HG03280 (cell line): ENCODE results near the gene HBP1.
A peak's percentile ranks its signal among the peaks of the same experiment; 100 is the strongest.
"Not testable (repeated sequence)": the region's sequence is repeated elsewhere in the genome, so short reads cannot be mapped to it uniquely, and the experiment has no call there.

Experiments
- ATAC-seq: cut with Tn5 transposase; IDR thresholded peaks from one replicate; pipeline ENCODE4 v1.9.1; 2021; ENCODE audit warnings: mild to moderate bottlenecking, moderate library complexity; ENCODE audit not compliant: unreplicated experiment

HBP1 gene

GRCh38 chr7:107168233-107169119 is at the start of gene HBP1:
TSS of gene HBP1 (plus strand) at chr7:107169003. CDS start at chr7:107179894, 10,891 bp downstream.
- peak; percentile 85 for ATAC-seq

DNA sequence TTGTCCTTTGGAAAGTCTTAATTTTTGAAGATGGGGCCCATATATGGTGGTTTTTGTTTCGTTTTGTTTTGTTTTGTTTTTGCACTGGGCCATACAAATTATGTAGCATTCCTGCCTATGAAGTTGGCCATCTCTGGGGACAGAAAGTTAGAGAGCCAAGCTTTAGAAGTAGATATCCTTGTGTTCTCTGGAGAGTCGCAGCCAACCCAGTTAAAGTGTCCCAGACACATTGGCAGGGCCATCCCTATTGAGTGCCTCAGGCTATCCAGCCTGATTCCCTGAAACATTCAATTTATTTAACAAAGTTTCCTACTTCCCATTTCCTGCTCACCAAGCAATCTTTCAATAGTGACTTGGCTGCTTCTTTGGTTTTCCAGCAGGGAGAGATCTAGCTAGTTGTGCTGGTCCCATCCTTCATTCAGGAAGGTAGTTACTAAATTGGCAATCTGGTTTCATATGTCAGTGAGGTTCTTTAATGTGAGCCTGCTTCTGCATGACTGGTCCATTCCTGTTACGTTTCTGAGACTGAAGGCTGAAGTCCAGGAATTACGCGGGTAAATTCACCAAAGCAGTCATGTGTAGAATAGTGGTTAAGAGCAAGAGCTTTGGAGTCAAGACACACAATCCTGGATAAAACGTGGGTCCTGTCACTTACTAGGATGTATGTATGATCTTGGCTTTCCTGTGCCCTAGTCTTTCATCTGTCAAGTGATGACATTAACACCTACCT is 49.3 kb upstream of the HBP1 start:
- no peak for ATAC-seq

- ATAC-seq = no peak
Measured at GRCh38 chr7:107122486-107122911, 46.3 kb upstream of the HBP1 start.

- no peak for ATAC-seq
Measured at GRCh38 chr7:107123392-107123791, 45.4 kb upstream of the HBP1 start.

DNA sequence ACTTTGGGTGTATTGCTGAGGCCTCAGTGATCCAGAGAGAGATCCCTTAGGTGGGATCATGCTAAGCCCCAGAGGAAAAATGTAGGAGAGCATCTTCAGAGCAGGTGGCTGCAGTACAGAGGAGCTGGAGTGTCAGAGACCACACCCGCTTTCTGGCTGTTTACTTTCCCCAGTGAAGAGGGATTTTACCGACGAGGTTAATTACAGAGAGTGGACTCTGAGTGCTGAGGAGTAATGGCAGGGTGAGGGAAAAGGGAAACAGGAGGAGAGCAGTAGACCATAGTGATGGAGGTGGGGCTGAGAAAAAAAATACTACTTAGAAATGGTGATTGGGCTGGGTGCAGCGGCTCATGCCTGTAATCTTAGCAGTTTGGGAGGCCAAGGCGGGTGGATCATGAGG is 43.3 kb upstream of the HBP1 start:
- ATAC-seq = no peak

GRCh38 chr7:107128217-107128616 is 40.6 kb upstream of the HBP1 start:
- no peak for ATAC-seq

DNA sequence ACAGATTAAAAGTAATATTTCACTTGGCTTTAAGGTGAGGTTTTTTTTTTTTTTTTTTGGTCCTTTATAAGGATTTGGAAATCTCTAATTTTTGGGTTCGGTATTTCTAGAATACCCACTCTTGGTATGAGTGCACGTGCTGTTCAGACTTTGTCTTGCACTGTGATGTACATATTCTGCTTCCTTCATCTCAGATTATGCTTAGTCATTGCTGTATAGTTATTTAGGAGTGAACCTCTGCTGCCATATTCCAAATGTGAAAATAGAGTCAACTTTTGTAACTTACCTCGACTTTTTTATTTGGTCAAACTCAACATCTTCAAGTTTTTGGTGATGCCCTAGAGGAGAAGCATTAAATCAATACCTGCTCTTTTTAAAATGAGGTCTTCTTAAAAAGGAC is 40.1 kb upstream of the HBP1 start:
- ATAC-seq = no peak

- ATAC-seq = no peak
Measured at GRCh38 chr7:107130487-107131220, 38.1 kb upstream of the HBP1 start.

GRCh38 chr7:107133396-107133795 is 35.4 kb upstream of the HBP1 start:
- ATAC-seq = no peak

GRCh38 chr7:107138696-107139420 is 29.9 kb upstream of the HBP1 start:
- no peak for ATAC-seq

DNA sequence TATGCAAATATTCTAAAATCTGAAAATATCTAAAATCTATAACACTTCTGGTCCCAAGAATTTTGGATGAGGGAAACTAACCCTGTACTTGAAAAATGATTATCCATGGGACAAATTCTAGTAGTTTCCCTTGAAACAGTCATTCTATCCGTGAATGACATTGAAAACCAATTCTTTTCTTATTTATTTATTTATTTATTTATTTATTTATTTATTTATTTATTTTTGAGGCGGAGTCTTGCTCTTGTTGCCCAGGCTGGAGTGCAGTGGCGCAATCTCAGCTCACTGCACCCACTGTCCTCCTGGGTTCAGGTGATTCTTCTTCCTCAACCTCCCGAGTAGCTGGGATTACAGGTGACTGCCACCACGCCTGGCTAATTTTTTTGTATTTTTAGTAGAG is 24.9 kb upstream of the HBP1 start:
- not testable (repeated sequence) for ATAC-seq

- no peak for ATAC-seq
Measured at GRCh38 chr7:107145067-107145838, 23.6 kb upstream of the HBP1 start.

- ATAC-seq = peak; percentile 69
Measured at GRCh38 chr7:107147464-107148393, 21.1 kb upstream of the HBP1 start.

- ATAC-seq = no peak
Measured at GRCh38 chr7:107148721-107149120, 20.1 kb upstream of the HBP1 start.

DNA sequence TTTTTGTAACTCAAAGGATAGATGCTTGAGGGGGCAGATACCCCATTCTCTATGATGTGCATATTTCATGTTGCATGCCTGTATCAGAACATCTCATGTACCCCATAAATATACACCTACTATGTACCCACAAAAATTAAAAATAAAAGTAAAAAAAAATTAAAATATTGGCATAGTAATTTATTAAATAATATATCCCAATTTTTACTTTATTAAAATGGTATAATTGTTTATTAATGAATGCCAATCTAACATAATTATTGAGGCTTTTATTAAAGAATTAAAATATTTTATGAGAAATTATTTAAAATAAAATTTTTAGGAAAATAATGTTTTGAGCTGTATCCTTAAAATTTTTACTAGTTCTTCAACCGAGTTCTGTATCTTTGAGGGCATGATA is 18.9 kb upstream of the HBP1 start:
- ATAC-seq = no peak

- ATAC-seq = no peak
Measured at GRCh38 chr7:107150375-107151073, 18.3 kb upstream of the HBP1 start.

- ATAC-seq = no peak
Measured at GRCh38 chr7:107151538-107151937, 17.3 kb upstream of the HBP1 start.

DNA sequence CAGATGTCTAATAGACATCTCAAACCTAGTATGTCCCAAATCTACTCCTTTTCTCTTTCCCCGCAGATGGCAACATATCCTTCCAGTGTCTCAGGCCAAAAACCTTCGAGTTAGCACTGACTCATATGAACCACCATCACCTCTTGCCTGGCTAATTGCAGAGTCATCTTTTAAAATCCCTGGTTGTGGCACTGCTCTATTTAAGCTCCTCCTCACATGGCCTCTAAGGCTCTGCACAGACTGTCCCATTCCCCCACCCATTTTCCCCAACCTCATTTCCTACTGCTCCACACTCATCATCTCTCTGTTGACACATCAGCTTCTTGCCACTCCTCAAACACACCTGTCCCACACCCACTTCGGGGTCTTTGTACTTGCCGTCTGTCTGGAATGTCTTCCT is 16.8 kb upstream of the HBP1 start:
- no peak for ATAC-seq
